Measurements from ENCODE around the gene VAV2. TPM values are rescaled to one million over a fixed set of nuclear protein-coding genes. Genes with fewer than 3 reads are reported as not detected.
"Not testable (repeated sequence)": the region's sequence is repeated elsewhere in the genome, so short reads cannot be mapped to it uniquely, and the experiment has no call there.

VAV2 gene
- total RNA-seq, 1 experiment from 2014 or later = 12.5 TPM

DNA sequence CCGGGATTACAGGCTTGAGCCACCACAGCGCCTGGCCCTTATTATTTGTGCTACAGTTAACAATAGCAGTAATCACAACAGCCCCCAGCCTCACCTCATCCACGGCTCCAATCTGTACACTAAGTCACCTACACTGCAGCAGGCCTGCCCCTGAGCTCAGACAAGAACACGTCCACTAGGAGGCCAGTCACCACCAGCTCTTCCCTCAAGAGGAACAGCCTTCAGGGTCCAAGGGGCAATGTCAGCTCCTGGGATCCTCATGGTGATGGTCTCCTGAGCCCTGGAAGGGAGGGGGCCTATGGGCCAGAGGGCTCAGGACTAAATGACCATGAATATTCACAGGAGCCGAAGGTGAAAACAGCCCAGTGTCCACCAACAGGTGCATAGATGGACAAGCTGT, 67.7 kb downstream of the VAV2 start:
- DNase-seq (ENCODE audit: low read depth) = no peak

DNA sequence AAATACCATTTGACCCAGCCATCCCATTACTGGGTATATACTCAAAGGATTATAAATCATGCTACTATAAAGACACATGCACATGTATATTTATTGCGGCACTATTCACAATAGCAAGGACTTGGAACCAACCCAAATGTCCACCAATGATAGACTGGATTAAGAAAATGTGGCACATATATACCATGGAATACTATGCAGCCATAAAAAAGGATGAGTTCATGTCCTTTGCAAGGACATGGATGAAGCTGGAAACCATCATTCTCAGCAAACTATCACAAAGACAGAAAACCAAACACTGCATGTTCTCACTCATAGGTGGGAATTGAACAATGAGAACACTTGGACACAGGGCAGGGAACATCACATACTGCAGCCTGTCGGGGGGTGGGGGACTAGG, 68.5 kb downstream of the VAV2 start:
- DNase-seq (ENCODE audit: low read depth) = not testable (repeated sequence)

DNA sequence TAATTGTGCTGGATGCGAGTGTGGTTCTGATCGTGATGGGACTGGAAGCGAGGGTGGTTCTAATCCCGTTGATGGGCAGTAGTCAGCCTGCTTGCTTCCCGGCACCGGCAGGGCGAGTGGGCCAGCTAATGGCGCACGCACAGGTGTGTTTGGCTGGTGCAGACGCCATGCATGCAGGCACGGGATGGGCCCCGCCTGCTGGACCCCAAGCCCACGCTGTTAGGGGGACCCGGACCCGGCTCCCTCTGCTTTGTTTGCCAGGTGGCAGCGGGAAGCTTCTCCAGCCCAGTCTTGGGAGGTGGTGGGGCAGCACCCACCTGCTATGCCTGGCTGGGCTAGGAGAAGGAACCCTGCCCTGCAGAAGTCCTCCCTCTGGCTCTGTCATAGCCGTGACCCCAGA, 70.3 kb downstream of the VAV2 start:
- DNase-seq (ENCODE audit: low read depth) = no peak

GRCh38 chr9:133920471-133920870, 71.7 kb downstream of the VAV2 start:
- DNase-seq (ENCODE audit: low read depth) = no peak

GRCh38 chr9:133919253-133920115, 72.6 kb downstream of the VAV2 start:
- no peak for DNase-seq (ENCODE audit: low read depth)

DNA sequence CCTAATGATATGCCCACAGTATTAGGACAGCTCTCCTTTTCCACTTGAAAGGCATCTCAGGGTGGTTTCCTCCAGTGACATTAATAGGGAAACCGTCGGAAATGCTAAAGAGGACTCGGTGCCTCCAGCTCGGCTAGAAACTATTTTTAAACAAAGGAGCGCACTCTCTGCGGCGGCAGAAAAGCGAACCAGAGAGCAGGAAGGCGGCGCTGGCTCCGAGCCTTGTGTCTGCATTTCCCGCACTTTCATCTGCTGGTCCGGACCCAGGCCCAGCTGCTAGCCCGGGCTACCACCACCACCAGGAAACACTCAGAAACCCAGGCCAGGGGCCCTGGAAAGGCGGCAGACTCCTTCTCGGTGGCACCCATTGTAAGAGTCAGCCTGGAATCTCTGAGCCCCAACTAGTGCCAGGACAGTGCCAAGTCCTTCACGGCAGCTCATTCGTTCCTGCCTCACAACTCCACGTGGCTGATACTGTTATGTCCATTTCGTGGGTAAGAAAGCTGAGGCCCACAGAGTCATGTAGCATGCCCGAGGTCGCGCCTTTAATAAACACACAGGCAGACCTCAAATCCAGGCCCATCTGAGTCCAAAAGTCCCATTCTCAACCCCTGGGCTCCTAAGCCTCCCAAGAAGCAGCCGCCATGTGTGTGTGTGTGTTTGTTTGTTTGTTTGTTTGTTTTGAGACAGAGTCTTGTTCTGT, 73.9 kb downstream of the VAV2 start:
- DNase-seq (ENCODE audit: low read depth) = no peak

GRCh38 chr9:133917375-133917774, 74.7 kb downstream of the VAV2 start:
- no peak for DNase-seq (ENCODE audit: low read depth)

DNA sequence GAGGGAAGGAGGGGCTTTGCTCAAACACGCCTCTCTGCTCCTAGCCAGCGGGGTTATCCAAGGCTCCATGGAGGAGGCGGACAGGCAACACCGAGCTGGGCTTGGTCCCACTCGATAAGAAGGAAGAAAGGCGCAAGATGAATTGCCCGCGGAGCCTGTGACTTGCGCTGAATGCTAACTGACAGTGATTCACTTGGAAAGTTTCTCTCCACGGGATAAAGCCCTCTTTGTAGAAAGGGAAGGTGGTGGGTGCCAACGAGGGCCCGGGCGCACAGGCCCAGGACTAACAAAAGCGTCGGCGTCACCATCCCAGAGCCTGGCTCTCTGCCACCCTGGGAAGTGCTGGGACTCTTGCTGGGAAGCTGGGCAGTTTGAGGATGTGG, 76.0 kb downstream of the VAV2 start:
- no peak for DNase-seq (ENCODE audit: low read depth)

GRCh38 chr9:133915534-133916158, 76.5 kb downstream of the VAV2 start:
- no peak for DNase-seq (ENCODE audit: low read depth)

GRCh38 chr9:133914442-133915342, 77.4 kb downstream of the VAV2 start:
- no peak for DNase-seq (ENCODE audit: low read depth)

DNA sequence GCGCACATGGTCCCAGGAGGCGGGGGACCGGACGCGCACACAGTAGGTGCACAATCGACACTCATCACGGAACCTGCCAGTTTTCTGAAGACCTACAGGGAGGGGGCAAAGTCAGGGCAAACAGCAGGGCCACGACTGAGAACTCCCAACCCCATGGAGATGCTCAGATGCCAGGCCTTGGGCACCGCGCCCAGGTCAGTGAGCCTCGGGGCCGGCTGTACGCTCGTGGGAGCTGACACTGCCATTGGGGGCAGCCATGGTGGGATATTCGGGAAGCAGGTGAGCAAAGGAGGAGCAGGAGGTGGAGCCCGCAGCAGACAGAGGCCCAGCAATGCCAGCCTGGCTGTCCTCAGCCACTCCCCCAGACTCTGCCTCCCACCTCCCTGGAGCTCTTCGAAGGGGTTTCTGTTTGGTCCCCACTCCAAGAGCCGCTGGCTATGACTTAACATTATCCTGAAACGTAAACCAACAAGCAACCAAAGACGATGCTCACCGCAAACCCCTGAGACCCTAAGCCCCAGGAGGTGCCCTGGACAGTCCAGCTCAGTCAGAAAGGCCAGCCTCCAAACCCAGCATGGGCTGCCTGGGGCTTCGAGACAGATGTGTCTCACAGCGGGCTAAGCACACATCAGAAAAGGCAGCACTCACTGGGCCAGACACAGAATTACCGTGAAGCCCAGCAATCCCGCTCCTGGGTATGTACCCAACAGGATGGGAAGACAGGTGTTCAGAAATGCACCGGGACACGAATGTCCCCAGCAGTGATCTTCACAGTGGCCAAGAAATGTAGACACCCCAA, 78.4 kb downstream of the VAV2 start:
- DNase-seq (ENCODE audit: low read depth) = no peak

GRCh38 chr9:133910855-133911514, 81.1 kb downstream of the VAV2 start:
- no peak for DNase-seq (ENCODE audit: low read depth)

DNA sequence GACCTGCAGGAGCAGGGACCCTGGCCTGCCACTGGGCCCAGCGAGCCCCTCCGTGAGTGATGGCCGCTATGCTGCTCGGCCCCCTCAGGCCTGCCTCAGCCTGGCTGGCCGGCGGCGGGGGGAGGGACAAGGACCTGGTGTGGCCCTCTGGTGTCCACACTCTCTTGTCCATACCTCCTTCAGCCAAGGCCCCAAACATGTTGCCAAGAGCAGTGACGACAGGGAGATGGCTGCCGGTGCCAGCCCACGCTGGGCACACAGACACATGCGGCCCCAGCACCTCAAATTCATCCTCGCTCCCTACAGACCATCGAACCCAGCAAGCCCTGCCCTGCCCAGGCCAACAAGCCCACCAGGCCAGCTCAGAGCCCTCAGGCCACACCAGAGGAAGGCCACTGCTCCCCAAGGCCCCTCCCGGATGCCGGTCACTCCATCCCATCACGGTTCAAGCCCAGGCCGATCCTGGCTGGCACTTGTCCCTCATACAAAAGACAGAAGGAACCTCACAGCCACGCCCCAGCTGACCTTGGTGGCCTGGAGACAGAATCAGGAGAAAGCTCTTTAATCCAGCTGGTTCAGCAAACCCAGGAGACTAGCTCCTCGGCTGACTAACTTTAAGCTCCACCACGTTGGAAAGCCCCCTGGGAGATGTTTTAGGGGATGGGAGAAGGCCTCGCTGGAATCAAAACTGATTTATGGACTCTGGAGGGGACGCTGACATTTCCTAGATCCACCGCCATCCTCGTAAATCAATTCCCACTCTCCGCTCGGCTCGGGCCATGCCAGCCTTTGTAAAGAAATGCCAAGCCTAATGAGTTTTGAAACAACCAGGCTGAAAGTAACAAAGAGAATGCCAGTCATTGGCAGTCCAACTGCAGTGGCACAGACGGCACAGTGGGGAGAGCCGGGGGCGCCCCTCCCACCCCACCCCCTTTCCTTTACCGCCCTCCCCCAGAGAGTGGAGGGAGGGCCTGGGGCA, 84.9 kb downstream of the VAV2 start:
- DNase-seq (ENCODE audit: low read depth) = no peak

DNA sequence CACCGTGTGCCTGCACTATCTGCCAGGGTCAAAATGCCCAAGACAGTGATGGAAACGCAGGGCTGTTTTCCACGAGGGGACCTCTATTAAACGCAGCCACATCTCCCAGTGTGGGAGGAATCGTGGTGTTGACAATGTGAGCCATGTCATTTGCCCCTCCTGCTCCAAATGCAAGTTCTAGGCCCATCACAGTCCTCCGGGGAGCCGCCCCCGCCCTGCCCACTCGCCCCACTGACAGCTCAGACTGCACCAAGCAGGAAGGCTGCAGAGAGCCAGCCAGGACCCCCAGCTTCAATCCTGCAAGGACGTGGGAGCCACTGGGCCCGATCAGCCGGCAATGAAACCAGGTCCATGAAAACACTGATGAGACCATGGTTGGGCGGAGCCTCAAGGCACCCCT, 85.9 kb downstream of the VAV2 start:
- no peak for DNase-seq (ENCODE audit: low read depth)

DNA sequence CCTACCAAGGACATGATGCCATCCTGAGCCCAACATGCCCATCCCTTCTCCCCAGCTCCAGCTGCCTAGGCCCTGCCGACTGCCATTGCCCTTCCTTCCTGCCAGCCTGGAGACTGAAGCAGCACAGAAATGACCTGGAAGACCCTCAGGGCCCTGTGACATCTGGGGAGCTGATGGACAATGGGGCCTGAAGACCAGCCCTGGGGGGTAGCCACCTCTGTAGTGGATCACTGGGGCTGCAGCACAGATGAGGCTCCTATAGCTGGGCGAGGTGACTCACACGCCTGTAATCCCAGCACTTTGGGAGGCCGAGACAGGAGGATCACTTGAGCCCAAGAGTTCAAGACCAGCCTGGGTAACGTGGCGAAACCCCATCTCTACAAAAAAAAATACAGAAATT, 86.6 kb downstream of the VAV2 start:
- no peak for DNase-seq (ENCODE audit: low read depth)

DNA sequence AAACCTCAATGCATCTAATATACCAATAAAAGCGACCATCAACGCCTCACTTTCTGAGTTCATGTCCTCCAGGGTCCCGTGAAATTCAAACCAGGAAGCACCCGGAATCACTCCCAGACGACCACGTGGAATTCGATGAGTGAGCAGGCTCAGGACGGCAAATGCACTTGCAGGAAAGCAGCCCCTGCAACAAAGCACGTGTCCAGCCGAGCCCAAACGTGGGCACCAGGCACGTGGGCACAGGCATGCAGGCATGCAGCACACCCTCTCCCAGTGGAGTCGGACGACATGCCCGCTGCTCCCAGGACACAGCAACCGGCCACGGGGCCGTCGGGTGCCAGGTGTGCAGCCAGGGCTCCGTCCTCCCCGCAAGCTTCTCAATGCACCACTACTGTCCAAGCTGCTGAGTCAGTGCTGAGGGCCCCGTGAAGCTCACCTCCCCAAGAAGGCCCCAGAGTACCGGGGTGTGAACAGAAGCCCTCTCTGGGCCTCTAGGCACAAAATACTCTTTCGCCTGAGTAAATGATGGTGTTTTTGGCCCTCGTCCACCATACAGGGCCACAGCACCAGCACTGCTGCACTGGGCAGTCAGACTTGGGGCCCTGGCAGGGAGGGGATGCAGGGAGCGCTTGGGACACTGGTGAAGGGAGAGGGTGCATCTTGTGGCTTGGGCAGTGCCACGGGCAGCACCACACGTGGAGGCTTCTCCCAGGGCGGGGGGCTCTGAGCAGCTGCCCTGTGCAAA, 87.6 kb downstream of the VAV2 start:
- no peak for DNase-seq (ENCODE audit: low read depth)

DNA sequence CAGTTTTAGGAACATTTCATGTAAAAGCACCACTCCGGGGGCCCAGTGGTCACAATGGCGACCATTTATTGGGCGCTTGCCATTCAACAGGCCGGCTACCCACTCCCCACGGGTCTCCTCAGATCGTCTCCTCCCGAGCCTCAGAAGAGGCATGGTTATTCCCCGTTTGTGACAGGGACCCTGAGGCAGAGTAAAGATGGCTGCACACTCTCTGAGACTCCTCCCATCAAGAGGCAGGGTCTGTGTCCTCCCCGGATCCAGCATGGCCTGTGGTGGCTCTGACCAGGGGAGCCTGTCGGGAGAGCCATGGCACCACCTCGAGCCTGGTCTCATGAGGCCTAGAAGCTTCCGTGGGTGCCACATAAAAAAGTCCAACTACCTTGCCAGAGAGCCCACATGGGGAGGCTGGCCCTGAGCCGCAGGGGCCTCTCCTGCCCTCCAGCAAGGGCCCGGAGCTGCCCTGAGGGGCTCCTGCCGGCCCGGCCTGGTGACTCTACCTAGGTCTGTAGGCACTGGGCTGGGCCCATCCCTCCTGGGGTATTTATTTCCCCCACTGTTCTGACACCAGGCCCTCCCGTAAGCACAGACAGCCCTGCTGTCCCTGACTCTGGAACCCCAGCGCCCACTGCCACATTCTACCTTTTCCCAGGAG, 90.8 kb downstream of the VAV2 start:
- DNase-seq (ENCODE audit: low read depth) = no peak

Measured in HT1080 (cell line).